ENCODE measurements around the gene DLG2.

- no peak for TF ChIP-seq ATF3 (CRISPR knock-in tag; conservative IDR thresholded peaks at IDR 0.05)
- no peak for TF ChIP-seq ZNF512 (CRISPR knock-in tag; IDR thresholded peaks at IDR 0.05; ENCODE audit: borderline replicate concordance)
- no peak for TF ChIP-seq JUN (CRISPR knock-in tag; IDR thresholded peaks at IDR 0.05)
- no peak for TF ChIP-seq GABPB1 (CRISPR knock-in tag; IDR thresholded peaks at IDR 0.05)
- TF ChIP-seq MAX (CRISPR knock-in tag; IDR thresholded peaks at IDR 0.05): no peak
- no peak for TF ChIP-seq E2F1 (CRISPR knock-in tag; IDR thresholded peaks at IDR 0.05)
- no peak for TF ChIP-seq CTCF (IDR thresholded peaks at IDR 0.05)
- TF ChIP-seq NFE2L1 (CRISPR knock-in tag; IDR thresholded peaks at IDR 0.05): no peak
- TF ChIP-seq CREB1 (CRISPR knock-in tag; IDR thresholded peaks at IDR 0.05): no peak
- no peak for TF ChIP-seq USF1 (CRISPR knock-in tag; IDR thresholded peaks at IDR 0.05)
These were observed 101.5 kb downstream of the DLG2 start for GRCh38 chr11:85525686-85526085.

Measured in WTC11 (cell line).